ENCODE results near the gene CD79A.

The CD79A gene

DNA sequence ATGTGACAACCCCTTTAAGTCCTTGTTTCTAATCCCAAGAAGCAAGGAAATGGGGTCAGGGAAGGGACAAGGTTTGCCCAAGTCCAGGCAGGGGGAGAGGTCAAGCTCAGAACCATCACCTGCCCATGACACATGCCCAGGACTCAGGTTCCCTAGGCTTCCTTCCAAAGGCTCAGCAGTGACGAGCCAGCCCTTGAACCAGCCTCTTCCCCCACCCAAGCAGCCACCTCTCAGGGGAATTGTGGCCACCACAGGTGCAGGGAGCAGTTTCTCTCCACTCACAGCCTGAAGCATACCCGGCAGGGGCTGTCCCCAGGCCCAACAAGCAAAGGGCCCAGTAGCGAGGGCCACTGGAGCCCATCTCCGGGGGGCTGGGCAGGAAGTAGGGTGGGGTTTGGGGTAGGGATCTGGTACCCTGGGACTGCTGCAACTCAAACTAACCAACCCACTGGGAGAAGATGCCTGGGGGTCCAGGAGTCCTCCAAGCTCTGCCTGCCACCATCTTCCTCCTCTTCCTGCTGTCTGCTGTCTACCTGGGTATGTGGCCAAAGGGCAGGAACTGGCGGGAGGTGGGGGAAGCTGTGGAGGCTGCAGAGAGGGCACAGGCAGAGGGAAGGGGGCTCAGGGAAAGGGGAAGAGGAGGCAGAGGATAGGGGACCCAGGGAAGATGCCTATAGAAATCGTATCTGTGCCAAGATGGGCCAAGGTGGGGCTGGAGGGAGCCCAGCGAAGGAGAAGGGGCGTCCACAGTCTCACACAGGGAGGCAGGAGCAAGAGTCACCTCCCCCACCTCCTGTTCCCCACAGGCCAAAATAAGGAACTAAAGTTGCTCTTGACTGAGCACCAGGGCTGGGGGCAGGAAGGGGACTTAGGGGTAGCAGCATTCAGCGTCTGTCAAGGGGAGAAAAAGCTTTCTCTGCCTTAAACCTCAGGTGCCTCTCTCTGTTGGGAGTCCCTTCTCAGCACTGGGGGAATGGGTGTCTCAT is at the start of gene CD79A:
Gene CD79A, plus strand, starts transcription at position 433 of the 986 bp plus-strand sequence. Its CDS starts 26 bp downstream, at position 459.
- no peak for DNase-seq

GRCh38 chr19:41837981-41838708 is 38.9 kb upstream of the CD79A start:
- DNase-seq, result no peak

DNA sequence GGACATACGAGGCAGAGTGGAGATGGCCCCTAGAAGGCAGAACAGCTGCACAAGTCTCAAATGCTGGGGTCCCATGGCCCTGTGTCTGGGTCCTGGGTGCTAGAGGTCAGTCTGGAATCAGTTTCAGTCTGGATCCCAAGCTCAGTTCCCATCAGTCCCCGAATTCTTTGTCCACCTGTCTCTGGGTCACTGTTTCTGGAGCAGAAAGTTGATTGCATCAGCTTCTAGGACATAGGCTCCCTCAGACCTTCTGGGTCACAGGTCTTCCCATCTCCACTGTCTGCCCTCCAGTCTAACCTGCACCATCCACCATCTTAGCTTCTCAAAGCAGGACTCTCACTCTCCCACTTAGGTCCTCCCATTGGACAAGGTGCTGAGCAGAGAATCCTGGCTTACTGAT is 37.9 kb upstream of the CD79A start:
- DNase-seq, result no peak

GRCh38 chr19:41843371-41843770 is 33.7 kb upstream of the CD79A start:
- no peak for DNase-seq

DNA sequence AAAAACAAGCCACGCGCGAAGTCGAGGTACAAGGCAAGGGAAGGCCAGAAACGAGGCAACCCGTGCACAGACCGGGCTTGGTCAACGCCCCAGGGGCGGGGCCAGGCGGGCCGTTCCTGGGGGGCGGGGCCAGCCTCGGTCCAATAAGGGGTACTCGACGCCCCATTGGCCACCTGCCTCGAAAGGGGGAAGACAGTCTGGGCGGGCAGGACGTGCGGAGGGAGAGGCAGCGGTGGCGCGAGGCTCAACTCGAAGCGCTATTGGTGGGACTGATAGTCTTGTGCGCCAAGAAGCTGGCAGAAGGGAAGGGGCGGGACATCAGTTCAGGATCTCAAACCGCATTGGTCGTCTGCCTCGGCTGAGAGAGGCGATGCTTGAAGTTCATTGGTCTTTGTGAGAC is 32.5 kb upstream of the CD79A start, which contains the start of gene LYPD4:
Gene LYPD4, minus strand, starts transcription at position 83 of the 400 bp plus-strand sequence. CDS start 5,398 bp downstream, outside the sequence.
- no peak for DNase-seq

DNA sequence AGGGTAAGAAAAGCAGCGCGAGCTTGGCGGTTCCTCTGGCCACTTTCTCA is 32.3 kb upstream of the CD79A start, which contains the start of gene DMRTC2:
Gene DMRTC2, plus strand, starts transcription at position 42 of the 50 bp plus-strand sequence. CDS start 2,387 bp downstream, outside the sequence.
- no peak for DNase-seq

DNA sequence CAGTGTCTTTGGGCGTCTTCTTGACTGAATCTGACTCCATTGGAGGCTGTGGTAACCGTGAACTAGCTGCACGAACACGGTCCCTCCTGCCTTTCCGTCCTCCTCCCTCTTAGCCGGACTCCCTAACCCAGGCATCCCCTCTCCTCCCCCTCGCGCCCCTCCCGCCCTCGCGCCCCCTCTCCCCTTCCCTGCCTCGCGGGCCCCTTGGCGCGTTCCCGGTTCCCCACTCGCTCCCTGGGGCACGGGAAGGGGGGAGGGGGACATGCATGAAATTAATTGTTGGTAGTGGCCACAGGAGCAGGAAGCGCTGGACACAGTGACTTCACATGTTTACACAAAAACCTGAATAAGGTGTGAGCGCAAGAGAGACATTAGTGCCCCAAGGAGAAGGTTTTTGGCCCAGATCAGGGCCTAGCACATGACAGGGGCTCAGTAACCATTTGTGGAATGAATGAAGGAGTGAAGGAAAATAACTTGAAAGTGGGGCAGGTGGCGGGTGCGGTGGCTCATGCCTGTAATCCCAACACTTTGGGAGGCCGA is 32.0 kb upstream of the CD79A start:
- DNase-seq, result no peak

DNA sequence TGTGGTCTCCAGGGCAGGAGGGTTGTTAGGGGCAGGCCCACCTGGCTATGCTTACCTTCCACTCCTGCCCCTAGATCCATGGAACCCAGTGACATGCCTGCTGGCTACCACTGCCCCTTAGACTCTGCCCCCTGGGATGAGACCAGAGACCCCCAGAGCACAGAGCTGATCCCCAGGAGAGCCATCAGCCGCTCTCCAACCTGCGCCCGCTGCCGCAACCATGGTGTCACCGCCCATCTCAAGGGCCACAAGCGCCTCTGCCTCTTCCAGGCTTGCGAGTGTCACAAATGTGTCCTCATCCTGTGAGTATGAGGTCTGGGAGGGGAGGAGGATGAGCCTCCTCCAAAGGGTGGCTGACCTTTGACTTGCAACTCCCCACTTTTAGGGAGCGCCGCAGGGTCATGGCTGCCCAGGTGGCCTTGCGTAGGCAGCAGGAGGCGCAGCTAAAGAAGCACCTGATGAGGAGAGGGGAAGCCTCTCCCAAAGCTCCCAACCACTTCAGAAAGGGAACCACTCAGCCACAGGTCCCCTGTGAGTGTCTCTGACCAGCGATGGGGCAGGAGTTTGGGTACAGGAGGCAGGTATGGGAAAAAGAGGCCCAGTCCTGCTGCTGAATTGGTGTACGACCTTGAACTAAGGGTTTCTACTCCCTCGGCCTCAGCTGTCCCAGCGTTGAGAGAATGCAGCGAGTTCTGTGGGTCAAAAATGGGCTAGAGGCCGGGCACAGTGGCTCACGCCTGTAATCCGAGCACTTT is 29.6 kb upstream of the CD79A start:
- DNase-seq, result no peak

DNA sequence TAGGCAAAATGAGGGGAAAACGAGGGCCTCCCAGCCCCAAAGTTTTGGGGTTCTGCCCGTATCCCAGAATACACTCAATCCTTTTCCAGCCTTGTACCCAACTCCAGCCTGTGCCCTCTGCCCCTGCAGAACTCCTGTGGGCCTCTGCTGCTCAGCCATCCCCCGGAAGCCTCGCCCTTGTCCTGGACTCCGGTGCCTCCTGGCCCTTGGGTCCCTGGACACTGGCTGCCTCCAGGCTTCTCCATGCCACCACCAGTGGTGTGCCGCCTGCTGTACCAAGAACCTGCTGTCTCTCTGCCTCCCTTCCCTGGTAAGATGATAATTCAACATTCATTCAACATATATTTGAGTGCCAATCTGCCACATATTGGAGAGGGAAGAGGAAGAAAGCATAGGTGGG is 28.4 kb upstream of the CD79A start:
- no peak for DNase-seq

DNA sequence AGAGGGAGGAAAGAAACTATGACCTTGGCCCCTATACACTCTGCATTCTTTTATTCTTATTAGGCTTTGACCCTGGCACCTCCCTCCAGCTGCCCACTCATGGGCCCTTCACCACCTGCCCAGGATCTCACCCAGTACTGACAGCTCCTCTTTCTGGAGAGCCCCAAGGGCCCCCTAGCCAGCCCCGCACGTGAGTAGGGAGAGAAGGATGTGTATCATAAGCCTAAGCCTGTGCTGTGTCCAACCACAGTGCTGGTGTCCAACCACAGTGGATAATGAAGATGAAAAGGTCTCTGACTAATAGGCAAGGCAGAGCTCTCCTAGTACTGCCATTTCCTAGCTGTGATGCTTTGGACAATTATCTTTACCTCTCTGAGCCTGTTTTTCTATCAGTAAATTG is 28.0 kb upstream of the CD79A start:
- DNase-seq, result no peak

DNA sequence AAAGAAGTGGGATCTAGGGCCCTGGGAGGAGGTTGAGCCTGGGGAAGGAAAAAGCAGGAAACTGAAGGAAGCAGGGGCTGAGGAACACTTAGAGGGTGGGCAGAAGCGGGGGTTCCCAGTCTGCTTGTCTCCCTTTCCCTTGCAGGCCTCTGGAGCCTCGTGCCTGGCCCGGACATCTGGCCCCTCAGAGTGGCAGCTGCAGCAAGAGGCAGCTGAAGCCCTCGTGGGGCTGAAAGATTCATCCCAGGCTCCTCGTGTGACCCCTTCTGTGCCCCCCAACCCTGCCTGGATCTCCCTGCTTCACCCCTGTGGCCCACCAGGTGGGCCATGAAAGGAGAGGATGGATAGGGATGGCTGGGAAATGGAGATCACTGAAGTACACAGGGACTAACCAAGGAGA is 26.7 kb upstream of the CD79A start:
- no peak for DNase-seq

DNA sequence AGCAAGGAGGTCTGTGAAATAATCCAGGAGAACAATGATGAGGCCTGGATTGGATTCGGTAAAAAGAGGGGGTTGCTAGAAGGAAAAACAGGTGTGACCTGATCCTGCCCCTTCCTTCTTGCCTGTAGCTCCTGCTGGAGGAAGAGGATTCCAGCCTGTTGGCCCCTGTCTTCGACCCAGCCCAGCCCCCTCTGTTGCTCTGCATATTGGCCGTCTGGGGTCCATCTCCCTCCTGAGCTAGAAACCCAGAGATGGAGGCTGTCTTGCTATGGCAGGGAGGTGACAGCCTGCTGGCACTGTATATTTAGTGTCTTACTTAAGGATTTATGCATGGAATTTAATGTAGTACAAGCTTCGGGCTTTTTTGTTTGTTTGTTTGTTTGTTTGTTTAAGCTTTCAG is 25.6 kb upstream of the CD79A start:
- no peak for DNase-seq

DNA sequence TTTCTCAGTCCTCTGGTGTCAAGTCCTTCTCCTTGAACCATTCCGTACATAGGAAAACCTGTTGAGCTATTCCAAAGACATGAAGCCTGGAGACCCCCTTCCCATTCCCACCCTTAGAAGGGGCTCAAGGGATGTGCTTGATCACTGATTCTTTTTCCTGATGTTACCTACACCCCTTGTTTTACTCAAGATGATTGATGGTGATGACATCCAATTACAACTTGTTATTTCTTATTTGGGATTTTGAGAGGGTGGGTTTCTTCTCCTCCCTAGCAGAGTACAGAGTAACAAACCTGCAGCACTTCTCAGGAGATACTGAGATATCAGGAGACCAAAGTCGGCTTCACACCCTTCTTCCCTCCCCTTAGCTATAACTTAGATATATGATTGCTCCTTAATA is 23.7 kb upstream of the CD79A start:
- DNase-seq, result no peak

GRCh38 chr19:41853768-41854167 is 23.3 kb upstream of the CD79A start:
- DNase-seq, result no peak

- no peak for DNase-seq
These were observed 17.9 kb upstream of the CD79A start for GRCh38 chr19:41859213-41859617.

DNA sequence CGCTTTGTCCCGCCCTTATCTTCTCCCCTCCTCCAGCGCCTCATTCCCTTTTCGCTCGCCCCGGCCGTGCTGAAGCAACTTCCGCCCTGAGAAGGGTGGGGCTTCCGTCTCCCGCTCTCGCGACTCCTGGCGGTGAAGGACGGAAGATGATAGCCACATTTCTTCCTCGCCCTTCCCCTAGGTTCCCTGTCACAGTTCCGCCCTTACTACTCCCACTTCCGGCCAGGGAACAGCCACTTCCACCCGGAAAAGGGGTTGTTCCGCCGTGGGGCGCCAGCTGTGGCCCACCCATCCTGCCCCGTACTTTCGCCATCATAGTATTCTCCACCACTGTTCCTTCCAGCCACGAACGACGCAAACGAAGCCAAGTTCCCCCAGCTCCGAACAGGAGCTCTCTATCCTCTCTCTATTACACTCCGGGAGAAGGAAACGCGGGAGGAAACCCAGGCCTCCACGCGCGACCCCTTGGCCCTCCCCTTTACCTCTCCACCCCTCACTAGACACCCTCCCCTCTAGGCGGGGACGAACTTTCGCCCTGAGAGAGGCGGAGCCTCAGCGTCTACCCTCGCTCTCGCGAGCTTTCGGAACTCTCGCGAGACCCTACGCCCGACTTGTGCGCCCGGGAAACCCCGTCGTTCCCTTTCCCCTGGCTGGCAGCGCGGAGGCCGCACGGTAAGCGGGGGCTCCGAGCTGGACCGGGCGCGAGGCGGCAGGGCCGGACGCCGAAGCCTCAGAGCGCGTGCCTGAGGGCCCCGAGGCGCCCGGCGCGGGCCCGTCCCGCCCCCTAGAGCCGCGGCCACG is 17.3 kb upstream of the CD79A start, which contains the start of gene RPS19:
Gene RPS19, plus strand, starts transcription at position 638 of the 801 bp plus-strand sequence. CDS start 520 bp downstream, outside the sequence.
- peak; percentile 97 for DNase-seq

- DNase-seq, result no peak
These were observed 16.5 kb upstream of the CD79A start for GRCh38 chr19:41860419-41861115.

GRCh38 chr19:41861116-41861768 is 15.8 kb upstream of the CD79A start:
- DNase-seq, result no peak

- DNase-seq, result no peak
These were observed 15.2 kb upstream of the CD79A start for GRCh38 chr19:41861846-41862245.

DNA sequence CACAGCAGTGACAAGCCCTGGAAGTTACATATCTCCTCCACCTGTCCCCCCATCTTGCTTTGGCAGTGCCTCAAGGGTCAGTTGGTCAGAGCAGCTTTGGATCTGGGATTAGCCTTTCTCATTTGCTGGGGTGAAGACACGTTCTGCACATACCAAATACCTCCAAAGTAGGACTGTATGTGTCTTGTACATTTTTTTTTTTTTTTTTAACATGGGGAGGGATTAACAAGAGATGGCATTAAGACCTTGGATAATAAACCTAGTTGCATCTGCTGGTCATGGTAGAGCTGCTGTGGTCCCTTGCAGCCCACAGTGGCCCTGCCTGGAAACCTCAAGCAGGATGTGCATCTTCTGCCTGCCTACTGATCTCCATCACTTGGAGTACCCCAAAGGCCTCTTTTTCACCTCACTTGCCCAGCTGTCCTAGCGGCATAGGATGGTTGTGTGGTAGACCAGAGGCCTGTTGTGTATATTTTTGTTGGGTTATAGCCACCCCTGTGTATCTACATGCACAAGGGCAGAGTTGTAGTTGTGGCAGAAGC is 14.6 kb upstream of the CD79A start:
- no peak for DNase-seq
